HCT116 (cell line): Measurements from ENCODE around the gene SLC25A48. TPM values are rescaled to one million over a fixed set of nuclear protein-coding genes. Genes with fewer than 3 reads are reported as not detected.

Source experiments
- ATAC-seq: fragments of 200-7000 bp; cut with Tn5 transposase; 2 replicates; pipeline ENCODE4 v1.9.1; 2020; ENCODE audit warnings: mild to moderate bottlenecking, moderate library complexity
- BruUV-seq: library from RNA; stranded (reverse); fragments of 400-500 nt; replicated peaks from 2 replicates; lab custom pipeline; 2021; lab: Mats Ljungman, UMichigan
- CTCF ChIA-PET: fragments of 300-600 bp; sonication (Branson Sonifier 250); formaldehyde crosslinking; loops from one replicate; lab custom pipeline; 2021; ENCODE audit warnings: antibody characterized with exemption; lab: Charles Lee
- POLR2A ChIA-PET: fragments of 300-600, 350-600 bp; sonication (Branson Sonifier 250); formaldehyde crosslinking; loops from one replicate; lab custom pipeline; 2021; ENCODE audit warnings: antibody characterized with exemption; lab: Charles Lee
- RAD21 ChIA-PET, 2 experiments: fragments of 300-600 bp; sonication (Branson Sonifier 250); formaldehyde crosslinking; loops; one replicate each; lab custom pipeline; 2023; ENCODE audit warnings: low total read pairs in 2 of 2; ENCODE audit not compliant: uncharacterized antibody in 2 of 2, unreplicated experiment in 2 of 2, low non-redundant PET in 1 of 2; lab: Charles Lee
- DNase-seq: peaks from one replicate; pipeline ENCODE4 v3.0.0-alpha.2; 2010; ENCODE audit warnings: low read depth, low spot score
- H2AFZ ChIP-seq: fragments of 200-600 bp; shearing (Covaris generic), sonication (generic); 2 replicates; pipeline ENCODE4 v1.6.1; 2017; ENCODE audit warnings: low read depth, mixed run types, mixed read lengths, antibody characterized with exemption, low read length; ENCODE audit not compliant: poor library complexity, severe bottlenecking
- H3K27ac ChIP-seq: 2 replicates; pipeline ENCODE4 v1.5.1; 2012; ENCODE audit warnings: low read depth, low read length
- H3K27me3 ChIP-seq: fragments of 200-600 bp; sonication (generic); 2 replicates; pipeline ENCODE4 v1.6.1; 2016; ENCODE audit warnings: mixed run types, low read length, mixed read lengths; ENCODE audit not compliant: insufficient read depth
- H3K36me3 ChIP-seq, 2 experiments: fragments of 200-500 bp in 1 of 2; fragments of 200-600 bp in 1 of 2; sonication (Bioruptor generic) in 1 of 2; sonication (generic) in 1 of 2; 2 replicates each; pipeline versions ENCODE4 v1.5.1 to v1.6.1; 2014 to 2016; ENCODE audit warnings: low read length in 2 of 2, inconsistent platforms in 1 of 2, mixed read lengths in 1 of 2, mixed run types in 1 of 2; ENCODE audit not compliant: insufficient read depth in 2 of 2, control insufficient read depth in 1 of 2
- H3K4me1 ChIP-seq, 2 experiments: fragments of 200-600 bp in 1 of 2; sonication (generic) in 1 of 2; 2 replicates each; pipeline versions ENCODE4 v1.5.1 to v1.6.1; 2012 to 2017; ENCODE audit warnings: low read length in 2 of 2, inconsistent platforms in 1 of 2, mild to moderate bottlenecking in 1 of 2, mixed read lengths in 1 of 2, mixed run types in 1 of 2, moderate library complexity in 1 of 2; ENCODE audit not compliant: insufficient read depth in 2 of 2, control insufficient read depth in 1 of 2
- H3K4me2 ChIP-seq: fragments of 200-600 bp; sonication (generic); 2 replicates; pipeline ENCODE4 v1.6.1; 2017; ENCODE audit warnings: mixed run types, low read length, mixed read lengths
- H3K4me3 ChIP-seq, 2 experiments: fragments of 200-600 bp in 1 of 2; sonication (generic) in 1 of 2; replicated peaks in 1 of 2; 2 replicates each; pipeline ENCODE4 v1.5.1; 2011 to 2016; ENCODE audit warnings: low read length in 2 of 2, control low read depth in 1 of 2, low read depth in 1 of 2, mild to moderate bottlenecking in 1 of 2, mixed read lengths in 1 of 2, mixed run types in 1 of 2
- H3K79me2 ChIP-seq: fragments of 200-600 bp; sonication (generic); 2 replicates; pipeline ENCODE4 v1.6.1; 2017; ENCODE audit warnings: mild to moderate bottlenecking, mixed run types, low read length, moderate library complexity, mixed read lengths; ENCODE audit not compliant: insufficient read depth
- H3K9ac ChIP-seq: fragments of 200-600 bp; sonication (generic); 2 replicates; pipeline ENCODE4 v1.6.1; 2016; ENCODE audit warnings: low read length, mixed read lengths
- H3K9me2 ChIP-seq: fragments of 200-600 bp; sonication (generic), shearing (Covaris generic); 2 replicates; pipeline ENCODE4 v1.6.1; 2017; ENCODE audit warnings: mixed run types, mild to moderate bottlenecking, moderate library complexity; ENCODE audit not compliant: insufficient read depth
- H3K9me3 ChIP-seq, 2 experiments: fragments of 200-500 bp in 1 of 2; fragments of 200-600 bp in 1 of 2; sonication (Bioruptor generic) in 1 of 2; sonication (generic) in 1 of 2; 2 replicates each; pipeline ENCODE4 v1.6.1; 2014 to 2017; ENCODE audit warnings: low read length in 2 of 2, mixed read lengths in 2 of 2, inconsistent platforms in 1 of 2, low read depth in 1 of 2, mild to moderate bottlenecking in 1 of 2, mixed run types in 1 of 2, moderate library complexity in 1 of 2; ENCODE audit not compliant: control insufficient read depth in 1 of 2, insufficient read depth in 1 of 2
- H4K20me1 ChIP-seq: fragments of 200-600 bp; sonication (generic), shearing (Covaris generic); 2 replicates; pipeline ENCODE4 v1.6.1; 2017; ENCODE audit warnings: mixed run types, mild to moderate bottlenecking, moderate library complexity; ENCODE audit not compliant: insufficient read depth
- CBX3 ChIP-seq: IDR thresholded peaks from 2 replicates; pipeline ENCODE4 v1.6.1; 2012; ENCODE audit warnings: low read depth
- FOSL1 ChIP-seq: IDR thresholded peaks from 2 replicates; pipeline ENCODE4 v1.6.1; 2012; ENCODE audit warnings: low read depth
- JUND ChIP-seq: IDR thresholded peaks from 2 replicates; pipeline ENCODE4 v1.6.1; 2012
- POLR2AphosphoS5 ChIP-seq: IDR thresholded peaks from 2 replicates; pipeline ENCODE4 v1.6.1; 2011; ENCODE audit warnings: mild to moderate bottlenecking, low read depth, low read length, moderate library complexity
- RAD21 ChIP-seq: IDR thresholded peaks from 2 replicates; pipeline ENCODE4 v1.6.1; 2012; ENCODE audit warnings: low read depth, mild to moderate bottlenecking
- REST ChIP-seq: IDR thresholded peaks from 2 replicates; pipeline ENCODE4 v1.6.1; 2012; ENCODE audit warnings: low read depth
- SP1 ChIP-seq: IDR thresholded peaks from 2 replicates; pipeline ENCODE4 v1.6.1; 2012; ENCODE audit warnings: low read depth
- SRF ChIP-seq: IDR thresholded peaks from 2 replicates; pipeline ENCODE4 v1.6.1; 2012; ENCODE audit warnings: low read depth
- YY1 ChIP-seq: IDR thresholded peaks from 2 replicates; pipeline ENCODE4 v1.6.1; 2011; ENCODE audit warnings: low read length, low read depth, moderate library complexity, mild to moderate bottlenecking; ENCODE audit not compliant: insufficient replicate concordance; ENCODE audit errors: extremely low read depth
- ZFX ChIP-seq: fragments of 450-650 bp; IDR thresholded peaks from 2 replicates; pipeline ENCODE4 v1.6.1; 2017
- intact Hi-C: fragments of 100-400 bp; cut with micrococcal nuclease; formaldehyde crosslinking; loops from 2 replicates; pipeline ENCODE4 v1.10.0; 2022
- total RNA-seq: library from RNA; stranded (reverse); gene quantifications from one replicate; pipeline ENCODE4 v1.2.1, GENCODE V29; 2021; ENCODE audit not compliant: unreplicated experiment

The SLC25A48 gene
- total RNA-seq, 1 experiment from 2014 or later = 2.8 TPM

- no peak for TF ChIP-seq REST
- no peak for TF ChIP-seq POLR2AphosphoS5
- TF ChIP-seq SRF = no peak
- TF ChIP-seq ZFX = no peak
These were observed 8.3 kb downstream of the SLC25A48 start (continued) for GRCh38 chr5:135842737-135843136.

- peaks cover 11 to 26% of the 10 kb centered on the region in 2 experiments; a peak in 3 of 4 replicates for H3K4me1 ChIP-seq
- H4K20me1 ChIP-seq = no peaks in the 10 kb centered on the region
- no peaks in the 10 kb centered on the region for H3K36me3 ChIP-seq
- POLR2A ChIA-PET = no interaction called here
- H3K9ac ChIP-seq = peak overlapping the region; percentile 22; the same call in 1 of the 2 replicates
- CTCF ChIA-PET = interaction anchor here (1.1 kb wide), 1 partner anchor 277 kb away, joined by 3 read pairs; no protein-coding TSS in a partner anchor
- DNase-seq (peak; percentile 60), ATAC-seq (peak; percentile 97)
- no peaks in the 10 kb centered on the region for H3K9me2 ChIP-seq
- H3K27me3 ChIP-seq = no peaks in the 10 kb centered on the region
- TF ChIP-seq POLR2AphosphoS5 (peak; percentile 49), SP1 (0 out of 2 replicates have a peak, but pooled peaks have one; percentile 44), RAD21 (no peak), YY1 (no peak), JUND (0 out of 2 replicates have a peak, but pooled peaks have one; percentile 14), CBX3 (peak; percentile 80), FOSL1 (peak; percentile 46)
- H3K4me3 ChIP-seq = peak overlapping the region in 1 of 2 experiments; percentile 29; a peak in 1 of 4 replicates
- no TSS peak for BruUV-seq
- intact Hi-C loops = no loop called here
- H3K9me3 ChIP-seq = no peaks in the 10 kb centered on the region
- peak overlapping the region; percentile 74 for H3K4me2 ChIP-seq
- peak overlapping the region; percentile 54 for H2AFZ ChIP-seq
- peak overlapping the region; percentile 16; the same call in 1 of the 2 replicates for H3K27ac ChIP-seq
- RAD21 ChIA-PET = no interaction called here
- no peaks in the 10 kb centered on the region for H3K79me2 ChIP-seq
These were observed 9.3 kb downstream of the SLC25A48 start for GRCh38 chr5:135843571-135844337.
